ENCODE measurements around the gene SOCS4. TPM values are rescaled to one million over a fixed set of nuclear protein-coding genes. Genes with fewer than 3 reads are reported as not detected.

Gene SOCS4
- total and polyA plus RNA-seq, 8 donors = 4.1 to 29.2 (median 11.2) TPM

DNA sequence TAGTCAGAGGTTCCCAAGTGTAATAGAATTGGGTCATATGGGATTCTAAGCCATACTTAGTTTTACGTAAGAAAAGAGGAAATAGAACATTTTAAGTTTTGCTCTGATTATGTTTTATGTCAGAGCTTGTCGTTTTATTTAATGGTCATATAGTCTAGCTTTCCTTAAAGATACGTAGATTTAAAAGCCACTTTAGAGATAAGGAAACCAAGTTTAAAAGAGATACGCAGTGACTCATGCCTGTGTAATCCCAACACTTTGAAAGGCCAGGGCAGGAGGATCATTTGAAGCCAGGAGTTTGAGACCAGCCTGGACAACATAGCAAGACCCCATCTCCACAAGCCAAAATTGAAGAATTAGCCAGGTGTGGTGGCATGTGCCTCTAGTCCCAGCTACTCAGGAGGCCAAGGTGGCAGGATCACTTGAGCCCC lies 44.0 kb downstream of the SOCS4 start:
- no peaks in the 10 kb centered on the region for H3K27me3 ChIP-seq
- peaks cover 0 to 19% (median 15%) of the 10 kb centered on the region in 4 donors for H3K36me3 ChIP-seq
- no peaks in the 10 kb centered on the region for H3K9me3 ChIP-seq
- WGBS, 5 donors = 53 to 62% (median 57%) methylated on average over 4 of the region's 4 CpGs
- no peak for TF ChIP-seq POLR2AphosphoS5 (IDR thresholded peaks at IDR 0.05)
- TF ChIP-seq POLR2A (IDR thresholded peaks at IDR 0.05) = no peak
- TF ChIP-seq, protein P1, sequence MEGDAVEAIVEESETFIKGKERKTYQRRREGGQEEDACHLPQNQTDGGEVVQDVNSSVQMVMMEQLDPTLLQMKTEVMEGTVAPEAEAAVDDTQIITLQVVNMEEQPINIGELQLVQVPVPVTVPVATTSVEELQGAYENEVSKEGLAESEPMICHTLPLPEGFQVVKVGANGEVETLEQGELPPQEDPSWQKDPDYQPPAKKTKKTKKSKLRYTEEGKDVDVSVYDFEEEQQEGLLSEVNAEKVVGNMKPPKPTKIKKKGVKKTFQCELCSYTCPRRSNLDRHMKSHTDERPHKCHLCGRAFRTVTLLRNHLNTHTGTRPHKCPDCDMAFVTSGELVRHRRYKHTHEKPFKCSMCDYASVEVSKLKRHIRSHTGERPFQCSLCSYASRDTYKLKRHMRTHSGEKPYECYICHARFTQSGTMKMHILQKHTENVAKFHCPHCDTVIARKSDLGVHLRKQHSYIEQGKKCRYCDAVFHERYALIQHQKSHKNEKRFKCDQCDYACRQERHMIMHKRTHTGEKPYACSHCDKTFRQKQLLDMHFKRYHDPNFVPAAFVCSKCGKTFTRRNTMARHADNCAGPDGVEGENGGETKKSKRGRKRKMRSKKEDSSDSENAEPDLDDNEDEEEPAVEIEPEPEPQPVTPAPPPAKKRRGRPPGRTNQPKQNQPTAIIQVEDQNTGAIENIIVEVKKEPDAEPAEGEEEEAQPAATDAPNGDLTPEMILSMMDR (IDR thresholded peaks at IDR 0.05) = no peak
- TF ChIP-seq EP300 (IDR thresholded peaks at IDR 0.05) = no peak
- intact Hi-C loops (cut with DNase I; ENCODE audit: low total_unique reads) = no loop called here
- H3K4me3 ChIP-seq = no peak overlapping the region
- peaks cover 4 to 37% (median 22%) of the 10 kb centered on the region in 4 donors for H3K4me1 ChIP-seq
- H3K27ac ChIP-seq = peak overlapping the region in 2 of 5 donors; percentile 68 to 71
- no peak for DNase-seq

DNA sequence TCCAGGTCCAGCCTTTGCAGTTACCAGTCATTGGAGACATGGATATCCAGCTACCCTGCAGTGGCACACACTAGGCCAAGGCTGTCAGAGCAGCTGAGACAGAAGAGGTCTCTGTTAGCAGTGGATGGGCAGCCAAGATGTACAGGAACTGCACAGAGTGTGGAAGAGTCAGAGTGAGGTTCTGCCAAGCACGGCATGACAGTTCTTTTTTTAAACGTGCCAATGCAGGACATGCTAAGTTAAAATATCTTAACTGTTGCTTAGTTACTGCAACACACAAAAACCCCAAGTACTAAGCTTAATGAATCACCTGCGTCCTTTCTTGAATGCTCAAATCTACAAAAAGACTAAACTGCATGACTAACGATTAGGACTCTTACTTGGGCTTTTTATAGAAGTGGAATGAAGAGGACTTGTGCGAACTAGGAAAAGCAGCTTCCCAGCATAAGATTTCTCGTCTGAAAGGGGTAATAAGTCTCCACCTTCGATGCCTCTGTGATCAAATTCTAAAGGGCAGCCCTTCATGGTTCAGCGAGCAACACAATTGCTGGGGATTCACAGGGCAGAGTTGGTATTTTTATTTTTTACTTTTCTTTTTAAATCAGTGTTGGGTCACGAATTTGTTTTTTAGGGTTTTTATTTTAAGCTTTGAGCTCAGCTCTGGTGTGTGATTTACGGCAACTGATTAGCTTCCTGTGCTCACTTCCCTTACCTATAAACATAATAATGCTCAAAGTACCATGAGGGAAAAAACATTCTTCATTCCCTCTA lies 45.0 kb downstream of the SOCS4 start:
- intact Hi-C loops (cut with DNase I; ENCODE audit: low total_unique reads) = no loop called here
- Histone ChIP-seq H3K9me3 (no peaks in the 10 kb centered on the region), H3K4me1 (peaks cover 4 to 41% (median 22%) of the 10 kb centered on the region in 4 donors), H3K27me3 (no peaks in the 10 kb centered on the region), H3K27ac (peak overlapping the region in 4 of 5 donors; percentile 10 to 71 (median 45)), H3K36me3 (peaks cover 0 to 11% (median 8%) of the 10 kb centered on the region in 4 donors), H3K4me3 (peak overlapping the region in 1 of 4 donors; percentile 5)
- DNase-seq = peak in 1 of 2 donors; percentile 60
- TF ChIP-seq, protein P1 (IDR thresholded peaks at IDR 0.05) = no peak
- TF ChIP-seq POLR2AphosphoS5 (IDR thresholded peaks at IDR 0.05) = peak in 2 of 3 donors; percentile 31 to 42
- no peak for TF ChIP-seq POLR2A (IDR thresholded peaks at IDR 0.05)
- no peak for TF ChIP-seq EP300 (IDR thresholded peaks at IDR 0.05)
- 28 to 55% (median 39%) methylated on average over 10 of the region's 10 CpGs for WGBS, 5 donors

DNA sequence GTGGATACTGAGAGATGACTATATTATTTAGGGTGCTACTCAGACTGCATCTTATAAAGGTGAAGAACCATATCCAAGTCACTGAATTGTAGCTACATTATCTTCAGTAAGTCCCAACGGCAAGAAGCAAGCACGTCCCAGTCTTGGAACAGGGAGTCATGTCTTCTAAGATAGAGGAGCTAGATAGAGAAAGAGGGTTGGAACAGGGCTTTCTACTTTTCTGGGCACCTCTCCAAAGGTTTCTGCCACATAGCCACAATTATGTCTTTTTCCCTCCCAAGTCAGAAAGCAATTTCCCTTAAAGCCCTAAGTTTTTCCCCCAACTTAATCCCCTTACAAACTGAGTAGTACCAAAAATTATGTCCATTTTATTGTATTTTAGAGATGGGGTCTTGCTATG lies 46.8 kb downstream of the SOCS4 start:
- intact Hi-C loops (cut with DNase I; ENCODE audit: low total_unique reads) = no loop called here
- DNase-seq = no peak
- 21 to 30% (median 24%) methylated on average over 2 of the region's 2 CpGs for WGBS, 5 donors
- Histone ChIP-seq H3K36me3 (no peaks in the 10 kb centered on the region), H3K9me3 (no peaks in the 10 kb centered on the region), H3K27ac (no peak overlapping the region), H3K27me3 (no peaks in the 10 kb centered on the region), H3K4me1 (peaks cover 4 to 45% (median 26%) of the 10 kb centered on the region in 4 donors), H3K4me3 (no peak overlapping the region)
- TF ChIP-seq POLR2AphosphoS5 (IDR thresholded peaks at IDR 0.05) = no peak
- no peak for TF ChIP-seq POLR2A (IDR thresholded peaks at IDR 0.05)
- no peak for TF ChIP-seq EP300 (IDR thresholded peaks at IDR 0.05)

DNA sequence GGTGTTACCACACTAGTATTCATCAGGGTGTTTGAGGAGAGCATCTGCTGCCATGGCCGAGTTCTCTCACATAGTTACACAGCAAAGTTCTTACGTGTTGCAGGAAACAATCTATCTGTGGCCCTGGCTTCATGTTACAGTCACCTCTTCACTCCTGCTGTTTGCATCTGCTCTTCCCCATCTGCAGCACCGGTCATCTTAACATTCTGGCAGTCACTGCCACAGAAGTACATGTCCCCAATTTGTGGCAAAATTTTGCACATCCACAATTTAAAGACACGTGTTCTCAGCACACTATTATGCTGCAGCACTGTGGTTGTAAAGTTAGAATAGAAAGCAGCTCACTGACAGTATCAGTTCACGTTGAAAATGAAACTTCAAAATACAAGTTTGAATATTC lies 47.6 kb downstream of the SOCS4 start:
- TF ChIP-seq, protein P1 (IDR thresholded peaks at IDR 0.05) = no peak
- no peak for TF ChIP-seq EP300 (IDR thresholded peaks at IDR 0.05)
- no peak for TF ChIP-seq POLR2A (IDR thresholded peaks at IDR 0.05)
- no peak for TF ChIP-seq POLR2AphosphoS5 (IDR thresholded peaks at IDR 0.05)
- DNase-seq = peak in 1 of 2 donors; percentile 38
- peak overlapping the region in 1 of 5 donors; percentile 49 for H3K27ac ChIP-seq
- no peaks in the 10 kb centered on the region for H3K9me3 ChIP-seq
- intact Hi-C loops (cut with DNase I; ENCODE audit: low total_unique reads) = no loop called here
- peaks cover 4 to 45% (median 26%) of the 10 kb centered on the region in 4 donors for H3K4me1 ChIP-seq
- H3K4me3 ChIP-seq = no peak overlapping the region
- H3K36me3 ChIP-seq = no peaks in the 10 kb centered on the region
- WGBS, 5 donors = 16 to 23% (median 17%) methylated on average over 5 of the region's 5 CpGs
- no peaks in the 10 kb centered on the region for H3K27me3 ChIP-seq

Data from stomach (tissue), 9 donors.